ES-I3 (cell line): ENCODE measurements around the gene PADI1.

Experiments
- H3K36me3 ChIP-seq: 2 replicates; pipeline ENCODE4 v1.6.1; 2013; ENCODE audit warnings: mild to moderate bottlenecking, low read length, control low read depth, moderate library complexity; ENCODE audit not compliant: insufficient read depth
- H3K4me1 ChIP-seq: 2 replicates; pipeline ENCODE4 v1.6.1; 2013; ENCODE audit warnings: mild to moderate bottlenecking, control low read depth, low read length; ENCODE audit not compliant: insufficient read depth
- H3K9ac ChIP-seq: 2 replicates; pipeline ENCODE4 v1.6.1; 2013; ENCODE audit warnings: low read depth, mild to moderate bottlenecking, low read length, moderate library complexity
- H3K9me3 ChIP-seq: 2 replicates; pipeline ENCODE4 v1.6.1; 2013; ENCODE audit warnings: mild to moderate bottlenecking, low read length, moderate library complexity; ENCODE audit not compliant: control insufficient read depth, insufficient read depth

PADI1 gene

GRCh38 chr1:17198476-17199258 lies 6.3 kb upstream of the PADI1 start:
- Histone ChIP-seq H3K9ac (no peak overlapping the region), H3K36me3 (no peaks in the 10 kb centered on the region), H3K4me1 (peaks cover 6% of the 10 kb centered on the region; the same call in 1 of the 2 replicates), H3K9me3 (no peaks in the 10 kb centered on the region)

GRCh38 chr1:17199267-17200044 lies 5.5 kb upstream of the PADI1 start:
- peaks cover 4% of the 10 kb centered on the region; the same call in 1 of the 2 replicates for H3K4me1 ChIP-seq
- H3K9ac ChIP-seq, result no peak overlapping the region
- no peaks in the 10 kb centered on the region for H3K9me3 ChIP-seq
- no peaks in the 10 kb centered on the region for H3K36me3 ChIP-seq

GRCh38 chr1:17200246-17200645 lies 4.7 kb upstream of the PADI1 start:
- Histone ChIP-seq H3K9ac (no peak overlapping the region), H3K36me3 (no peaks in the 10 kb centered on the region), H3K9me3 (no peaks in the 10 kb centered on the region), H3K4me1 (no peaks in the 10 kb centered on the region; the same call in 1 of the 2 replicates)

GRCh38 chr1:17200756-17201155 lies 4.2 kb upstream of the PADI1 start:
- no peaks in the 10 kb centered on the region; the same call in 1 of the 2 replicates for H3K4me1 ChIP-seq

GRCh38 chr1:17201201-17202021 lies 3.5 kb upstream of the PADI1 start:
- H3K36me3 ChIP-seq, result no peaks in the 10 kb centered on the region
- H3K4me1 ChIP-seq, result no peaks in the 10 kb centered on the region; the same call in 1 of the 2 replicates
- H3K9me3 ChIP-seq, result no peaks in the 10 kb centered on the region
- no peak overlapping the region for H3K9ac ChIP-seq

More at GRCh38 chr1:17200756-17201155, 4.2 kb upstream of the PADI1 start:
- no peaks in the 10 kb centered on the region for H3K36me3 ChIP-seq
- no peaks in the 10 kb centered on the region for H3K9me3 ChIP-seq
- no peak overlapping the region for H3K9ac ChIP-seq

DNA sequence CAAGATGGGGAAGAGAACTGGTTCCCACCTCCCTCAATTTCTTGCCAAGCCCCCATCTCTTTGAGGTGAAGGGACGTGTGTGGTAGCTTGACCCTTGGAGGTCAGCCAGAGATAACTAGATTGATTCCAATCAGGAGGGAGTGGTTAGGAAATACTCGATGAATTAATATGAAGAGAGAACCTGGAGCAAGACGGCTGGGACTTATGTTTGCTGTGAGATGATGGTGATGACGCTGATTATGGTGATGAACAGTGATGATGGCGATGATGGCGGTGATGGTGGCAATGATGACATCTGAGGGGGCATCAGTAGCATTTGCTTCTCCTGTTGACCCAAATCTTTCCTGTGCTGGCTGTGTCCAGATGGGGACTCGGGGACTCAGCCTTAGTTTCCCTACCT lies 724 bp downstream of the PADI1 start:
- Histone ChIP-seq H3K4me1 (peaks cover 18% of the 10 kb centered on the region), H3K9ac (no peak overlapping the region), H3K36me3 (no peaks in the 10 kb centered on the region), H3K9me3 (no peaks in the 10 kb centered on the region)

- Histone ChIP-seq H3K36me3 (no peaks in the 10 kb centered on the region), H3K4me1 (peaks cover 20% of the 10 kb centered on the region), H3K9me3 (no peaks in the 10 kb centered on the region)
These were observed 1.3 kb downstream of the PADI1 start for GRCh38 chr1:17206196-17206595.

GRCh38 chr1:17207046-17207445 lies 2.1 kb downstream of the PADI1 start:
- peaks cover 20% of the 10 kb centered on the region for H3K4me1 ChIP-seq
- H3K9ac ChIP-seq, result no peak overlapping the region
- no peaks in the 10 kb centered on the region for H3K9me3 ChIP-seq
- no peaks in the 10 kb centered on the region for H3K36me3 ChIP-seq

More at GRCh38 chr1:17206196-17206595, 1.3 kb downstream of the PADI1 start:
- H3K9ac ChIP-seq, result no peak overlapping the region

DNA sequence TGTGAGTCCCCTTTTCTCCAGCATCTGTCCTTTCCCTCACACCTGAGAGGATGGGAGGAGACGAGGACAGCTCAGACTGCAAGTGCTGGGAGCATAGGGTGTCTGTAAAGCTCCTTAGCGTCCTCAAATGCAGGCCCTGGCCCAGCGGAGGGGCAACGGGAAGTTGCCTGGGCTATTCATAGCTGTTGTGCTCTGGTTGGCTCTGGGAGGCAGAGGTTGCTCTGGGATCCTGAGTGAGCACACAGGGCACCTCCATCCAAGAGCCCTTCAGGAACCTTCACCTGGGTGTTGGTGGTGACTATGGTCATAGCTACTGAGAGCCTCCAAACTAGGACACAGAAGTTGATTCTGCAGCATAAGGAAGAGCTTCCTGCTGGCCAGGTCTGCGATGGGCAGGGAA lies 2.6 kb downstream of the PADI1 start:
- no peak overlapping the region for H3K9ac ChIP-seq
- H3K9me3 ChIP-seq, result no peaks in the 10 kb centered on the region
- H3K4me1 ChIP-seq, result peaks cover 23% of the 10 kb centered on the region
- H3K36me3 ChIP-seq, result no peaks in the 10 kb centered on the region

DNA sequence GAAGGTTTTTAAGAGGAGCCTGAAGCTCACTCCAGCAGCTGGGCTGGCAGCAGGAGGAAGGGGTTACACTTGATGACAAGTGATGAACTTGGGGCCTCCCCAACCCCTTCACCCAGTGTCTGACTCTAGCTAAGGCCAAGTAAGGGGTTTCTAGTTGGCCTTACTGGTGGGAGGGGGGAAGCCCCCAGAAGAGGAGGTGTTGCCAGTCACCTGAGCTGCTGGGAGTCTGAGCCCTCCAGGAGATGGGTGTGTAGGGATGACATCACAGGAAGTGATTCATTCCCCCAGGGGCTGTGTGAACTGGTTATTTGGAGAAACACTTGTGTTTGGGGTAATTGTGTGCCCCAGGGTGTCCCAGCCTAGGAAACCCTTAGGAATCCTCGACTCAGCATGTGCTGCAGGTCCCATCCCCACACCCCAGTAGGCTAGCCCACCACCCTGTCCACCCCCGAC lies 3.1 kb downstream of the PADI1 start:
- Histone ChIP-seq H3K36me3 (no peaks in the 10 kb centered on the region), H3K4me1 (peaks cover 28% of the 10 kb centered on the region), H3K9ac (no peak overlapping the region), H3K9me3 (no peaks in the 10 kb centered on the region)

- Histone ChIP-seq H3K4me1 (peaks cover 30% of the 10 kb centered on the region), H3K9ac (no peak overlapping the region), H3K36me3 (no peaks in the 10 kb centered on the region), H3K9me3 (no peaks in the 10 kb centered on the region)
These were observed 3.6 kb downstream of the PADI1 start for GRCh38 chr1:17208546-17208945.

GRCh38 chr1:17209430-17209829 lies 4.5 kb downstream of the PADI1 start:
- H3K9ac ChIP-seq, result no peak overlapping the region

GRCh38 chr1:17210176-17210575 lies 5.2 kb downstream of the PADI1 start:
- Histone ChIP-seq H3K9me3 (no peaks in the 10 kb centered on the region), H3K4me1 (peaks cover 33% of the 10 kb centered on the region), H3K9ac (no peak overlapping the region), H3K36me3 (no peaks in the 10 kb centered on the region)

More at GRCh38 chr1:17209430-17209829, 4.5 kb downstream of the PADI1 start:
- no peaks in the 10 kb centered on the region for H3K9me3 ChIP-seq
- H3K36me3 ChIP-seq, result no peaks in the 10 kb centered on the region
- peaks cover 30% of the 10 kb centered on the region for H3K4me1 ChIP-seq

- Histone ChIP-seq H3K36me3 (no peaks in the 10 kb centered on the region), H3K9ac (no peak overlapping the region), H3K9me3 (no peaks in the 10 kb centered on the region), H3K4me1 (peaks cover 43% of the 10 kb centered on the region)
These were observed 6.4 kb downstream of the PADI1 start for GRCh38 chr1:17211377-17211776.
